Measurements from ENCODE around the gene BSDC1.
"Not testable (repeated sequence)": the region's sequence is repeated elsewhere in the genome, so short reads cannot be mapped to it uniquely, and the experiment has no call there.

BSDC1 gene

GRCh38 chr1:32357614-32358013 lies 36.6 kb downstream of the BSDC1 start:
- in situ Hi-C loops (cut with MboI; ENCODE audit: low pct_unique_long_range_greater_than_20kb, low sequenced_read_pairs, unreplicated experiment) = no loop called here
- DNase-seq (ENCODE audit: low spot score) = no peak
- TF ChIP-seq, protein P1, sequence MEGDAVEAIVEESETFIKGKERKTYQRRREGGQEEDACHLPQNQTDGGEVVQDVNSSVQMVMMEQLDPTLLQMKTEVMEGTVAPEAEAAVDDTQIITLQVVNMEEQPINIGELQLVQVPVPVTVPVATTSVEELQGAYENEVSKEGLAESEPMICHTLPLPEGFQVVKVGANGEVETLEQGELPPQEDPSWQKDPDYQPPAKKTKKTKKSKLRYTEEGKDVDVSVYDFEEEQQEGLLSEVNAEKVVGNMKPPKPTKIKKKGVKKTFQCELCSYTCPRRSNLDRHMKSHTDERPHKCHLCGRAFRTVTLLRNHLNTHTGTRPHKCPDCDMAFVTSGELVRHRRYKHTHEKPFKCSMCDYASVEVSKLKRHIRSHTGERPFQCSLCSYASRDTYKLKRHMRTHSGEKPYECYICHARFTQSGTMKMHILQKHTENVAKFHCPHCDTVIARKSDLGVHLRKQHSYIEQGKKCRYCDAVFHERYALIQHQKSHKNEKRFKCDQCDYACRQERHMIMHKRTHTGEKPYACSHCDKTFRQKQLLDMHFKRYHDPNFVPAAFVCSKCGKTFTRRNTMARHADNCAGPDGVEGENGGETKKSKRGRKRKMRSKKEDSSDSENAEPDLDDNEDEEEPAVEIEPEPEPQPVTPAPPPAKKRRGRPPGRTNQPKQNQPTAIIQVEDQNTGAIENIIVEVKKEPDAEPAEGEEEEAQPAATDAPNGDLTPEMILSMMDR (IDR thresholded peaks at IDR 0.05; ENCODE audit: extremely low read depth, insufficient read depth, missing control alignments) = no peak

GRCh38 chr1:32356478-32356877 lies 37.8 kb downstream of the BSDC1 start:
- in situ Hi-C loops (cut with MboI; ENCODE audit: low pct_unique_long_range_greater_than_20kb, low sequenced_read_pairs, unreplicated experiment) = no loop called here
- DNase-seq (ENCODE audit: low spot score) = no peak
- TF ChIP-seq, protein P1 (IDR thresholded peaks at IDR 0.05; ENCODE audit: extremely low read depth, insufficient read depth, missing control alignments) = no peak

DNA sequence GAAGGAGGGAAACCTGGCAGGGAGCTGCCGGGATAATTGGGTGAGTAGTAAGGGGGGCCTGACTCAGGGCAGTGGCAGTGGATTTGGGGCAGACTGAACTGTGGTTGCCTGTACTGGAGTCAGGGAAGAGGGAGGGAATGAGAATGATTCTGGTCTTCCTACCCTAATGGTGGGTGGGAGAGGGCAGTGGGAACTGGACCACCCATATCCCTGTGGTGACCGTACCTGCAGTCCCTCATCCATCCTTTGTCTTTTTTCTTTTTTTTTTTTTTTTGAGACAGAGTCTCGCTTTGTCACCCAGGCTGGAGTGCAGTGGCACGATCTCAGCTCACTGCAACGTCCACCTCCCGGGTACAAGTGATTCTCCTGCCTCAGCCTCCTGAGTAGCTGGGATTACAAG lies 38.5 kb downstream of the BSDC1 start:
- in situ Hi-C loops (cut with MboI; ENCODE audit: low pct_unique_long_range_greater_than_20kb, low sequenced_read_pairs, unreplicated experiment); DNase-seq (ENCODE audit: low spot score): not testable (repeated sequence)

DNA sequence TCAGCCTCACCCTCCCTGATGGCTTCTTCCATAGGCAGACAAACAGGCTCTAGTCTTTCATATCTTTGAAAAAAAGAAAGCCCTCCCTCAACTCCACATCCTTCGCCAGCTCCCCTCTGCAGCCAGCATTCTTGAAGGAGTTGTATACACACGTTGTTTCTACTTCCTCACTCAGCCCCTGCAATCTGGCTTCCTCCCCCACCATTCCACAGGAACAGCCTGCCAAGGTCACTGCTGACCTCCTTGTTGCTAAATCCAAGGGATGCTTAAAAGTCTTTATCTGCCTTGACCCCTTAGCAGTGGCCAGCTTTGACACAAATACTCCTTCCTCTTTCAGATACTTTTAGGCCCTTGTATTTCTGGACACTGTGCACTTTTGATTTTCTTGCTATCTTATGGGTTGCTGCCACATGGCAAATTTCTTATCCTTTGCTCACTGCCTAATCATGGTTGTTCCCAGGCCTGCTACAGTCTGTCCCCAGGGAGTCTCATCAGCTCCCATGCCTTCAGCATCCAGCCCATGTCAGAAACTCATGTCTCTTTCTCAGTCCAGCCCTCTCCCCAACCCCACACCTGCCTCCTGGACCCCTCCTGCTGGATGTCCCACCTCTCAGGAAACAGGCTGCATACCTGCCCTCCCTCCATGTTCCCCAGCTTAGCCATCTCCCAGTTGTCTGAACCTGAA lies 40.2 kb downstream of the BSDC1 start:
- in situ Hi-C loops (cut with MboI; ENCODE audit: low pct_unique_long_range_greater_than_20kb, low sequenced_read_pairs, unreplicated experiment) = no loop called here
- TF ChIP-seq, protein P1 (IDR thresholded peaks at IDR 0.05; ENCODE audit: extremely low read depth, insufficient read depth, missing control alignments) = no peak
- DNase-seq (ENCODE audit: low spot score) = no peak

- in situ Hi-C loops (cut with MboI; ENCODE audit: low pct_unique_long_range_greater_than_20kb, low sequenced_read_pairs, unreplicated experiment) = no loop called here
- DNase-seq (ENCODE audit: low spot score) = no peak
- TF ChIP-seq, protein P1 (IDR thresholded peaks at IDR 0.05; ENCODE audit: extremely low read depth, insufficient read depth, missing control alignments) = no peak
Observed at GRCh38 chr1:32353431-32353830, 40.8 kb downstream of the BSDC1 start.

DNA sequence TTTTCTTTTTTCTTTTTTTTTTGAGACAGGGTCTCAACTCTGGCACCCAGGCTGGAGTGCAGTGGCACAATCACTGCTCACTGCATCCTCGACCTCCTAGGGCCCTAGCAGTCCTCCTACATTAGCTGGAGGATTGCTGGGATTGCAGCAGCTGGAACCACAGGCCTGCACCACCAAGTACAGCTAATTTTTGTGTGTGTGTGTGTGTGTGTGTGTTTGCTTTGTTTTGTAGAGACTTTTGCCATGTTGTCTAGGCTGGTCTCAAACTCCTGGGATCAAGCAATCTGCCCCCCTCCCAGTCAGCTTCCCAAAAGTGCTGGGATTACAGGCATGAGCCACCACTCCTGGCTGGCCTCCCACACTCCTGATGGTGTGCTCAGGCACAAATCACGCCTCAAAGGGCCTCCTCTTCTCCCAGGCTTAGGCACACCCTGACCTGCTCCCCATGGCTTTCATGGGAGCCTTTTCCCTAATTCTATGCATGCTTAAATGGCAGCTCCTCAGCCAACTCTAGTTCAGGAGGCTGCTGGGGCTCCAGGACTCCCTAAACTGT lies 41.3 kb downstream of the BSDC1 start:
- TF ChIP-seq, protein P1 (IDR thresholded peaks at IDR 0.05; ENCODE audit: extremely low read depth, insufficient read depth, missing control alignments) = no peak
- in situ Hi-C loops (cut with MboI; ENCODE audit: low pct_unique_long_range_greater_than_20kb, low sequenced_read_pairs, unreplicated experiment) = no loop called here
- DNase-seq (ENCODE audit: low spot score) = no peak

DNA sequence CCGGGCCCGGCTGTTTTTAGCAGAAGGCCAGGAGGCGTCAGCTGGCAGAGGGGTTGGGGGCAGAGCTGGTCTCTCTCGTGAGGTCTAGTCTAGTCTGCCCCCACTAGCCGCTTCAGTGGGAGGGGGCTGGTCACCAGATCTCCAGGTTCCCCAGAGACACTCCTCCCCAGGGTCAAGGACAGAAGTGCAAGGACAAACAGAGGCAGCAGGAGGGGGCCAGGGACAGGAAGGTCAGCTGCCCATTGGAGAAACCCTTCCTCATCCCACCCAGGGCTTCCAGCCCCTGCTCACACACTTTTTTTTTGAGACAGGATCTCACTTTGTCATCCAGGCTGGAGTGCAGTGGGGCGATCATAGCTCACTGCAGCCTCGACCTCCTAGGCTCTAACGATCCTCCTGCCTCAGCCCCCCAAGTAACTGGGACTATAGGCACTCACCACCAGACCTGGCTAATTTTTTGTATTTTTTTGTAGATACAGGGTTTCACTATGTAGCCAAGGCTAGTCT lies 41.9 kb downstream of the BSDC1 start:
- TF ChIP-seq, protein P1 (IDR thresholded peaks at IDR 0.05; ENCODE audit: extremely low read depth, insufficient read depth, missing control alignments) = no peak
- no peak for DNase-seq (ENCODE audit: low spot score)
- in situ Hi-C loops (cut with MboI; ENCODE audit: low pct_unique_long_range_greater_than_20kb, low sequenced_read_pairs, unreplicated experiment) = no loop called here
